Subcutaneous preadipocyte (primary cell): ENCODE results near the gene NLGN3. TPM values are rescaled to one million over a fixed set of nuclear protein-coding genes. Genes with fewer than 3 reads are reported as not detected.

Experiments used
- small RNA-seq: library from RNA; depleted of rRNA; stranded (forward); fragments of <200 nt; gene quantifications from one replicate; pipeline ENCODE3, GENCODE V24; 2012
- total RNA-seq: library from RNA; depleted of rRNA; stranded (reverse); fragments of >200 nt; gene quantifications from 2 replicates; pipeline ENCODE4 v1.2.3, GENCODE V29; 2012

The NLGN3 gene
- 0.20 and 0.37 TPM in 2 replicates for total RNA-seq

DNA sequence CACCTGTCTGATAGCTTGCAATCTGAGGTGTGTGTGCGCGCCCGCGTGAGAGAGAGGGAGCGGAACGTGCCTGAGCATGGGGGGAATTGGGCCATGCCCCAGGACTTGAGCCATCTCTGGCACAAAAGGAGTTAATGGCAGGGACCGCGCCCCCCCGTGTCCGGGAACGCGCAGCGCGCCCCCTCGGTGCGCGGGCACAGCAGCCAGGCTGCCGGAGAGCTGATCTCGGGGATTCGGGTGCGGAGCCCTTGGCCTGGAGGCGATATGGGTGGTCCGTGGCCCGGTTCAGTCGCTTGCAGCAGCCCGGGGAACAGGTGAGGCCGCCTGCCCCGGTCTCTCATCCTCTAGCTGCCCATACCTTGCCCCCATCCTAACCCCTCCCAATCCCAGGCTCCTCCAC lies at the start of gene NLGN3:
Gene NLGN3 (plus strand): TSS at position 191 of the 400 bp plus-strand sequence. CDS start 2,909 bp downstream, outside the sequence.

DNA sequence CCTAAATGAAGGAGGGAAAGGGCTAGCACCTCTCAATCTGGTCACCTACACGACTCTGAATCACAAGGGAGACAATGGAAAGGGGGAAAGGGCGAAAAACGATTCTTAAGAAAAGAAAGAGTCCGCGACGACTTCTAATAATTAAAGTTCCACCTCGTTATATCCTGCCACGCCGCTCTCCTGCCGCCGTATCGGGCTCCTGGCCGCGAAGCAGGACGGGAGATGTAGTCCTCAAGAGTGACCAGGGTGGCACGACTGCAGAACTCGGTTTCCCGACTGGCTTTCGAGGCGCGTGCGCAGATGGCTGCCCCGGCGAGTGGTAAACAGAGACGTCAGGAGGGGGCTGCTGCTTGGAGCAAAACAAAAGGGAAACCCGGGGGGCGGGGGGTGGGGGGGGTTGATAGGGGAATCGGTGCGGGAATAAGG lies 49.1 kb upstream of the NLGN3 start, which contains the start of gene FOXO4:
Gene FOXO4 (plus strand): TSS at position 297 of the 426 bp plus-strand sequence. CDS start 678 bp downstream, outside the sequence.

DNA sequence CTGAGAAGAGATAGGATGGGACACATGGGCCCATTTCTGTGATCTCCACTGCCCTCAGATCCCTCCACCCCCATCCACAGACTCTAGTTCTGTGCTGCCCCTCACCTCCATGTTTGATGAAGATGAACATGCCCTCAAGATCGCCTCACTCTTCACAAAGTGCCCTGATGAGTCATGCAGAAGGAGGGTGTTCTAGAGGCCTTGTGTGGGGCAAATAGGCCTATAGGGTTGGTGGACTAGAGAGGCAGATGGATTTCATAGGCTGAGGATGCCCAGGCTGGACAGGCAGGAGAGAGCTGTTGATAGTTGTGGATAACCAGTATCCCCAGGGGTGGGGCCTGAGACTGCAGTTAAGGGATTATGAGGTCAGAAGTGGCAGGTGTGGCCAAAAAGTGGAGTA lies 38.2 kb upstream of the NLGN3 start, which contains the start of gene CXorf65:
Gene CXorf65 (minus strand): TSS at position 314 of the 400 bp plus-strand sequence. CDS start 184 bp downstream, at position 130.

DNA sequence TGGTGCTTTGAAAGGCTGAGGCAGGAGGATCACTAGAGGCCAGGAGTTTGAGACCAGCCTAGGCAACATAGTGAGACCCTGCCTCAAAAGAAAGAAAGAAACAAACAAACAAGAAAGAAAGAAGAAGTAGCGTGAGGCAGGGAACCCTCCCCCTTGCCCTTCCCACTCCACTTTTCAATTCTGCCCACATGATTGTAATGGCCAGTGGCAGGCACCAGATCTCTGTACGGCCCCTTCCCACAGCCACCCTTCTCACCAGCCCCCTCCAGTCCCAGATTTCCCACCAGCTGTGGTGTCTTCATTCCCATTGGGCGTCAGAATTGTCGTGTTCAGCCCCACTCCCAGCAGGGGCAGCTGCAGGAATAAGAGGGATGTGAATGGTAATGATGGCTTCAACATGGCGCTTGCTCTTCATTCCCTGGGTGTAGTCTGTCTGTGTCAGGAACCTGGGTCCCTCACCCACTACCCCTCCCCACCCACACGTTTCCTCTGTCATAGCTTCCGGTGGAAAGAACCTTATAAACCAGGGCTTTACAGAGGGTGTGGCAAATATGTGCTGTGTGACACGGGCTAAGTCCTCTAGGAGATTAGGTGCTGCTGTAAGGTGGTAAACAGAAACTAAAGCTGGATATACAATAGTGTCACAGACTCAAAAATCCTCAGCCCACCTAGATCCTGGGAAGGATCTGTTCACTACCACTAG lies 33.3 kb upstream of the NLGN3 start, which contains the start of gene IL2RG:
Gene IL2RG (minus strand): TSS at position 437 of the 703 bp plus-strand sequence. CDS start 38 bp downstream, at position 399.

DNA sequence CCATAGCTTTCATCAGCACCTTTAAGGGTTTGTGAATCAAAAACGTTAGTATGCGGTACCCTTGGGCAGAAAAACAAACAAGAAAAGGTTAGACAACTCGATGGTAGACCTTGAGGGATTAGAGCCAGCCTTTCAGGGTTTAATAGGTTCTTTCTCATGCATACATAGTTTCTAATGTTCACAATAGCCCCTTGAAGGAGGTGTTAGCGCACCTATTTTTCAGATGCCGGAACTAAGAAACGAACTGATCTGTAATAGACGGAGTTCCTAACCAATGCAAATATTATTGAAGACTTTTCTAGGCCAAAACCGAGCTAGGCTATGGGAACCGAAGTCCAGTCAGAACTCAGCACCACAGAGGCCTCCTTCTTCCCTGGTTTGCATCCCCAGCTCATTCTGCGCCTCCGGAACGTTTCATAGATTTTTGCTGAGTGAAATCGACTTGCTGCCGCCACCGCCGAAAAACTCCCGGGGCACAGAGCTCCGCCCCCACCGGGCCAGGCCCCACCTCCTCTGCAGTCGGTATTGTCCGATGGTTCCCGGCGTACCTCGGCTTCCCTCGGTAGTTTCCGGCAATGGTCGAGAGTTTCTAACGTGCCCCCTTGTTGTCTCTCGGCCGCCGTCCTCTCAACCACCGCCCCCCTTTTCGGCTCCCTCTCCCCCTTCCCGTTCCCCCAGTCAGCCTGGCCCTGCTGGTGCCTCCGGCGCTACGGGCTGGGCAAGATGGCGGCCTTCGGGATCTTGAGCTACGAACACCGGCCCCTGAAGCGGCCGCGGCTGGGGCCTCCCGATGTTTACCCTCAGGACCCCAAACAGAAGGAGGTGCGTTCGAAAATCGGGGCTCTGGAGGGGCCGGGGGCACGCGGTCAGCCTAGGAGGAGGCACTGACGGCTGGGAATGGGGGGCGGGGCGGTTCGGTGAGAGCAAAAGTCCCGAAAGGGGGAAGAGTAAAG lies 26.3 kb upstream of the NLGN3 start, which contains the start of gene MED12:
Gene MED12 (plus strand): TSS at position 565 of the 953 bp plus-strand sequence. CDS start 159 bp downstream, at position 724.

Small RNA genes within 50 kb of the gene (small RNA-seq; reads per million reads assigned to genes)
- gene CXorf65: not detected

Other genes starting within 250 kb of the NLGN3 start
- gene TEX11, start 236.1 kb upstream of the NLGN3 start, total RNA-seq: not detected in 2 replicates
- not detected in 2 replicates for gene SLC7A3, start 213.7 kb upstream of the NLGN3 start, total RNA-seq
- 48.9 and 49.6 TPM in 2 replicates for gene SNX12, start 76.5 kb upstream of the NLGN3 start, total RNA-seq
- 2.6 and 3.3 TPM in 2 replicates for gene FOXO4, start 49.0 kb upstream of the NLGN3 start, total RNA-seq
- not detected in 2 replicates for gene CXorf65, start 38.1 kb upstream of the NLGN3 start, total RNA-seq
- gene IL2RG, start 33.3 kb upstream of the NLGN3 start, total RNA-seq: not detected in 2 replicates
- gene MED12, start 26.2 kb upstream of the NLGN3 start, total RNA-seq: 20.6 and 24.4 TPM in 2 replicates
- not detected in 2 replicates for gene GJB1, start 78.4 kb downstream of the NLGN3 start, total RNA-seq
- gene ZMYM3, start 109.3 kb downstream of the NLGN3 start, total RNA-seq: 12.7 and 13.2 TPM in 2 replicates
- 330 and 392 TPM in 2 replicates for gene NONO, start 138.8 kb downstream of the NLGN3 start, total RNA-seq
- 0.98 and 1.8 TPM in 2 replicates for gene ITGB1BP2, start 156.9 kb downstream of the NLGN3 start, total RNA-seq
- gene TAF1, start 221.5 kb downstream of the NLGN3 start, total RNA-seq: 27.2 and 29.7 TPM in 2 replicates